Testis (tissue), 2 donors: ENCODE data around the gene SVIL.

Experiments
- CTCF ChIP-seq, 3 experiments: fragments of 450-650 bp in 2 of 3; fragments of 200-600 bp in 1 of 3; sonication (generic) in 1 of 3; IDR thresholded peaks; one replicate each; pipeline ENCODE4 v1.5.1; 2016 to 2019; ENCODE audit warnings: antibody characterized with exemption in 3 of 3, mild to moderate bottlenecking in 2 of 3, moderate library complexity in 1 of 3
- POLR2A ChIP-seq: fragments of 450-650 bp; IDR thresholded peaks from one replicate; pipeline ENCODE4 v1.6.1; 2017; ENCODE audit warnings: antibody characterized with exemption, mild to moderate bottlenecking, moderate library complexity

- TF ChIP-seq CTCF (IDR thresholded peaks at IDR 0.05) = no peak
- TF ChIP-seq POLR2A = no peak
Measured at GRCh38 chr10:29491918-29492317, 142.9 kb downstream of the SVIL start.
